A549 (cell line): Measurements from ENCODE around the gene CD1B.

ENCODE experiments used
- CHD2 ChIP-seq: fragments of 150-350 bp; IDR thresholded peaks from 2 replicates; pipeline ENCODE4 v1.6.1; 2014; ENCODE audit warnings: low read length; ENCODE audit not compliant: partially characterized antibody
- CTCF ChIP-seq: fragments of >200 bp; sonication (Bioruptor Twin); formaldehyde crosslinking; IDR thresholded peaks from 3 replicates; pipeline ENCODE4 v1.5.1; 2016
- EP300 ChIP-seq, 2 experiments: fragments of >200 bp; sonication (Bioruptor Twin); formaldehyde crosslinking; IDR thresholded peaks; 2 replicates in 1 of 2; 3 replicates in 1 of 2; pipeline ENCODE4 v1.6.1; 2016 to 2017
- FOSL2 ChIP-seq, 2 experiments: fragments of 450-650 bp in 1 of 2; fragments of >200 bp in 1 of 2; sonication (Bioruptor Twin) in 1 of 2; formaldehyde crosslinking; IDR thresholded peaks; 2 replicates each; pipeline versions ENCODE4 v1.5.0 to v1.6.1; 2016 to 2020; ENCODE audit warnings: mild to moderate bottlenecking in 1 of 2, moderate library complexity in 1 of 2
- GATA3 ChIP-seq: IDR thresholded peaks from 2 replicates; pipeline ENCODE4 v1.6.1; 2012; ENCODE audit warnings: borderline replicate concordance
- JUN ChIP-seq, 2 experiments: fragments of >200 bp; sonication (Bioruptor Twin); formaldehyde crosslinking; IDR thresholded peaks; 2 replicates in 1 of 2; 3 replicates in 1 of 2; pipeline ENCODE4 v1.6.1; 2016 to 2017
- MAZ ChIP-seq: fragments of 150-350 bp; IDR thresholded peaks from 2 replicates; pipeline ENCODE4 v1.6.1; 2014; ENCODE audit warnings: antibody characterized with exemption, low read depth, low read length, borderline replicate concordance
- RCOR1 ChIP-seq: fragments of 150-350 bp; IDR thresholded peaks from 2 replicates; pipeline ENCODE4 v1.6.1; 2014; ENCODE audit warnings: antibody characterized with exemption, low read length, low read depth

DNA sequence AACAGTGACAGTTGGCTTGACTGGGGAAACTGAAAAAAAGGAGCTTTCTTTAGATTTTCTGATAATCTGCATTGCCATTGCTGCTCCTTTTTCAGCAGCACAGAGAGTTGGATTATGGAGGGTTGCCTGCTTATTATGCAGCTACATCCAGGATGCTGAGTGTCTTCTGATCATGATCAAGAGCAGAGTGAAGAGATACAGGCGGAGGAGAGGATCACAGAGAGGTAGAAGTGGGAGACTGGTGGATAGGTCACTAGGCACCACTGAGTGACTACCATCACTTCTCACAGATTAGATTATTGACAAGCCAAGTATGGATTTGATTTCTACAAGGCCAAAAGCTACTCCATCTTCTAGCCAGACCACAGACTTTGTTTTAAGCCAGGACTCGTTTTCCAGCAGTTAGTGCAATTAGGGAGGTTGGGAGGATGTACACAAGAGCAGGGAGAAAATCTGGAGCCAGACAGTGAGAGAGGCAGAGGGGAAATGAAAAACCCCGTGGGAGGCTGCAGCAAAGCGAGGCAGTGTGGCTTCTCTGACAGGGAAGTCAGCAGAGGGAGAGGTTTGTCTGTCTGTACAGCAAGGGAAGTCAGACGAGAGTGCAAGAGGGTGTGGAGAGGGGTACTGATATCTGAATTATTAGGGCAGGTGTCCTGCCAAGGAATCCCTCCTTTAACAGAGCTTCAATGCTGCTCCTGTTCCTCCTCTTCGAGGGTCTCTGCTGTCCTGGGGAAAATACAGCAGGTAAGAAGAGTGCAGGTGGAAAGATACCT lies 22.2 kb upstream of the CD1B start, which contains the start of gene CD1E:
- TF ChIP-seq CTCF (no peak), JUN (IDR thresholded peaks at IDR 0.05) (no peak), FOSL2 (IDR thresholded peaks at IDR 0.05) (no peak), FOSL2 (CRISPR knock-in tag; IDR thresholded peaks at IDR 0.05) (no peak), MAZ (no peak), EP300 (IDR thresholded peaks at IDR 0.05) (no peak), GATA3 (no peak), RCOR1 (no peak), CHD2 (no peak)
